HTR-8/SVneo (cell line): ENCODE data around the gene CNTNAP2.
A peak's percentile ranks its signal among the peaks of the same experiment; 100 is the strongest.
"Not testable (repeated sequence)": the region's sequence is repeated elsewhere in the genome, so short reads cannot be mapped to it uniquely, and the experiment has no call there.

ENCODE experiments used
- DNase-seq: peaks from one replicate; pipeline ENCODE4 v3.0.0; 2011; ENCODE audit warnings: low spot score, mixed read lengths; ENCODE audit not compliant: insufficient read length
- FAIRE-seq: peaks from 2 replicates; lab custom pipeline; 2011; peaks lifted over from hg19 to GRCh38; lab: Jason Lieb, UNC

CNTNAP2 gene

GRCh38 chr7:148261996-148262688, 2145.5 kb downstream of the CNTNAP2 start:
- DNase-seq (no peak), FAIRE-seq (no peak)

GRCh38 chr7:148262721-148263229, 2146.2 kb downstream of the CNTNAP2 start:
- DNase-seq = peak; percentile 58
- FAIRE-seq = peak; percentile 9

- FAIRE-seq = no peak
- peak; percentile 21 for DNase-seq
These were observed 2148.4 kb downstream of the CNTNAP2 start for GRCh38 chr7:148264933-148265557.

GRCh38 chr7:148265896-148266295, 2149.3 kb downstream of the CNTNAP2 start:
- DNase-seq (no peak), FAIRE-seq (no peak)

- FAIRE-seq (no peak), DNase-seq (no peak)
These were observed 2150.2 kb downstream of the CNTNAP2 start for GRCh38 chr7:148266795-148267194.

GRCh38 chr7:148270576-148270975, 2154.0 kb downstream of the CNTNAP2 start:
- FAIRE-seq (no peak), DNase-seq (no peak)

DNA sequence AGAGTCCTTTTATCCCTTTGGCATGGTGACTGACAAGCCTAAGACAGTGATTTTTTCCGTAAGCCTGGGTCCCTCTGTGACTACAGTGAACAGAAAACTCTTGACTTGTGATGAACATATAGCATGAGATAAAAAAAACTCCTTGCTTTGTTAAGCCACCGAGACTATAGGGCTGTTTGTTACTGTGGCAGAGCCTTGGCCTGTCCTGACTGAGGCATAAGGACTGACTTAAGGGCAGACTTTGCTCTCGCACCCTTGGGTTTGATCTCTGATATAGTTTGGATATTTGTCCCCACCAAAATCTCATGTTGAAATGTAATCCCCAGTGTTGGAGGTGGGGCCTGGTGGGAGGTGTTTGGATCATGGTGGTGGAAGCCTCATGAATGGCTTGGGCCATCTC, 2157.5 kb downstream of the CNTNAP2 start:
- DNase-seq = no peak
- no peak for FAIRE-seq

GRCh38 chr7:148275359-148275890, 2158.8 kb downstream of the CNTNAP2 start:
- DNase-seq (no peak), FAIRE-seq (no peak)

- DNase-seq (no peak), FAIRE-seq (no peak)
These were observed 2159.9 kb downstream of the CNTNAP2 start for GRCh38 chr7:148276314-148277041.

DNA sequence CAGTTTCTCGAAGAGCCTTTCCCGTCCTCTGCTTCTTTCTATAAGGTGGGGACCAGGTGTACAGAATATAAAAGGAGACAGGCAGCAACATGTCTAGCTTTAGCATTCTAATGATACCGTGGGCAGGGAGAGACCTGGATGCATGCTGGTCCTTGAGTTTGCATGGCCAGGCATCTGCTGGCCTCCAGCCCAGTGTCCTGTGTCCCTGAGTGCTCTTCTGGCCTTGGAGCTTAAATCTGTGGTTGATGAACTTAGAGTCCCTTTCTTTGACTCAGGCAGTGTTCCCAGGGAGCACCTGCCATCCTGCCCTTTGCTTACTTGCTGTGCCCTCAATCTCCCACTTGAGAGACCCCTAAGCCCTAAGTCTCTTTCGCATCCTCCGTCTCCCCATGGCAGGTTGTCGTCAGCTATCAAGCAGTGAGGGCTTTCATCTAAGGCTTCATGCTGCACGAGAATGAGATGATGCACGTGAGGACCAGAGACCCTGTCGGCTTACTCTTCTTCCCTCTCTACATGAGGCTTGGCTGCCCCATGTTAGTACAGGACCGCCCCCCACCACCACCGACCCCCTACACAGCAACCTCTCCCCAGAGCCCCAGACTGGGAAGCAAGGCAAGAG, 2160.6 kb downstream of the CNTNAP2 start:
- DNase-seq (no peak), FAIRE-seq (no peak)

DNA sequence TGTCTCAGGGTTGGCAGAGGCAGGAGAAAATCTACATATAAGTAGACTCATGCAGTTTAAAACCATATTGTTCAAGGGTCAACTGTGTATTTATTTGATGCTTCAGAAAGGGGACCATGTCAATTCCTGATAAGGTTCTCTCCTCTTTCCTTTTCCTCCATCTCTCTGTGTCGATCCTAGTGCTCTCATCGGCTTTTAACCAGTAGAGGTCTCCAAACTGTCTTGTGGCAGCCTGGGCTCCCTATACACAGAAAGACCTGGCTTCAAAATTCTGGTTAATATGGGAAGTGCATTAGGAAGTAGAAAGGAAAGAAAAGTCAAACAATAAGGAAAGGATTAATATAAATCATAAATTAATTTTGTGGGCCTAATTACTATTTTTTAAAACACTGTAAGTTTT, 2169.5 kb downstream of the CNTNAP2 start:
- FAIRE-seq (no peak), DNase-seq (peak; percentile 12)

DNA sequence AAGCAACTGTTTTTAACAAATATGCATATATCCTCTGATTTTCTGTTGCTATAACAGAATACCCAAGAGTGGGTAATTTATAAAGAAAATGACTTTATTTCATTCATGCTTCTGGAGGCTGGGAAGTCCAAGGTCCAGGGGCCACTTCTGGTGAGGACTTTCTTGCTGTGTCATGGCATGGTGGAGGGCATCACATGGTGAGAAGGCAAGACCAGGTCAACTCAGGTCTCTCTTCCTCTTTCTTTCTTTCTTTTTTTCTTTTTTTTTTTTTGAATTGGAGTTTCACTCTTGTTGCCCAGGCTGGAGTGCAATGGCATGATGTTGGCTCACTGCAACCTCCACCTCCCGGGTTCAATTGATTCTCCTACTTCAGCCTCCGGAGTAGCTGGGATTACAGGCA, 2170.9 kb downstream of the CNTNAP2 start:
- DNase-seq (no peak), FAIRE-seq (no peak)

DNA sequence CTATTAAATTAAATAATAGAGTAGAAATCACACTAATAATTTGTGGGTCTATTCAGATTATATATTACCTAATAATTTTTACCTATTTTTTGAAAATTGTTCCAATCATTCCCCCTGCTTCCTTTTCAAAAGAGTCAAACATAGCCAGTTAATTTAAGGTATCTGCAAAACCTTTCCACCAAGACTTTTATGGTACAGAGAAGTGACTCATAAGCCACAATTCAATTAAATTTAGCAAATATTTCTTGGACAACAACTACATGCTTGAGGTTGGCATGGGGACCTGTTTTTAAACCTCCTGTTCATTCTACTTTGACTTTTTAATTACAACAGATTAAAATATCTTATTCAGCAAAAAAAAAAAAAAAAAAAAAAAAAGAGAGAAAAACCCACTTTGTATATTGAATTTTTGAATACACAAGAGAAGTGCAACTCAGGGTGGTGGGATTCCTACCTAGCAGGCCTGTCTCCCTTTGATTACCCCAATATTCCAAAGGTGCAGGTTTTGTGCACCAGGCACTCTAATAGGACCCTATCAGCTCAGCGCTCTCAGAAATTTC, 2172.1 kb downstream of the CNTNAP2 start:
- no peak for FAIRE-seq

GRCh38 chr7:148289630-148290029, 2173.0 kb downstream of the CNTNAP2 start:
- DNase-seq (no peak), FAIRE-seq (no peak)

More for the DNA sequence above, 2172.1 kb downstream of the CNTNAP2 start:
- no peak for DNase-seq

DNA sequence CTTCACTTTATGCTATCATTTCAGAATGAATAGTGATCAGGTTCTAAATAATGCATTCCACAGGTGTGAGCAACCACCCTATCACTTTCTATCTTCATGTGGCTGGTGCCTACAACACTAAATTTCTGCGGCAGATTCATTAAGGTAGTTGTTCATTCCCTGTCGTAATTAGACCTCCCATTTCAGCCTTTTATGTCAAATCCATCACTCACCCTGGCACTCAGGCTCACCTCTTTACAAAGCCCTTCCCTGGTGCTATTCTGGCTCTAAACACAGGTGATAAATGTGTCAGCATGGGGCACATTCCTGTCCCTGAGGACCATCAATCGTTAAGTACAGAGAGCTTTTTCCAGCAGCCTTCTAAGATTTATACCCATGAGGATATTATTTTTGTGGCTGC, 2173.9 kb downstream of the CNTNAP2 start:
- DNase-seq (no peak), FAIRE-seq (no peak)

- FAIRE-seq (no peak), DNase-seq (no peak)
These were observed 2175.2 kb downstream of the CNTNAP2 start for GRCh38 chr7:148291799-148292198.

GRCh38 chr7:148296994-148297644, 2180.5 kb downstream of the CNTNAP2 start:
- no peak for DNase-seq
- FAIRE-seq = no peak

GRCh38 chr7:148298768-148299167, 2182.2 kb downstream of the CNTNAP2 start:
- not testable (repeated sequence) for FAIRE-seq, DNase-seq
